Measurements from ENCODE around the gene CDKAL1. TPM values are rescaled to one million over a fixed set of nuclear protein-coding genes. Genes with fewer than 3 reads are reported as not detected.

CDKAL1 gene
- total and polyA plus RNA-seq, 4 donors, result 2.0 to 12.9 (median 6.7) TPM

DNA sequence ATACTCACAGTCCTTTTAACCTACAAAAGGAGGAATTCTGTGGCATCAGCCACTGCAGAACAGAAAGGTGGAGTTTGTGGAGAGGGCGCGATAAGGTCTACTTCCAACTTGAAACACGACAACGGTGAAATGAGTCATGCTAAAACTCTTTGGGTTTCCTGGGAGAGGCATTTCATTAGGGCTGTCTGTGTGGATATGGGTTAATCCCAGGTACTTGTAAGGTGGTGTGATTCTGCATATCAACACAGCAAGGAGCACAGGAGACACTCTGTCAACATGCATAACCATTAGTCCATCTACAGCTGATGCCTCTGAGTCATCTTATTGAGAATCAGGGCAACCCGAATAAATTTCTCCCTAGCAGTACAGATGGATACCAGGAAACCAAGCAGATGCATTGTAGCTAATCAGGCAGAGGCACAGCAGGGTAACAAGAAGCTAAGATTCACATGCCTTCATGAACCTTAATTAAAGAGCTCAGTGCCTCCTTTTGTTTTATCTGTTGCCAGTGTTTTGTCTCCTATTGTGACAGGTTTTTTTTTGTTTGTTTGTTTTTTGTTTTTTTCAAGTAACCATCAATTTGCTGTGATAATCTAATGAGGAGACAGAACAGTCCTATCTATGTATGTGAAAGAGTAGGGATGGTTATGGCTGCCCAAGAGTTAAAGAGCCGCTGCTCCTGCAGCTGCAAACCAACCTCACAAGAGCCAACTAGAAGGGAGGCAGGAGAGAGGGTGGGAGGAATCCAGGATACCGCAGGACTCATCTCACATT, 743.5 kb downstream of the CDKAL1 start:
- no peak for DNase-seq (ENCODE audit: low spot score)

DNA sequence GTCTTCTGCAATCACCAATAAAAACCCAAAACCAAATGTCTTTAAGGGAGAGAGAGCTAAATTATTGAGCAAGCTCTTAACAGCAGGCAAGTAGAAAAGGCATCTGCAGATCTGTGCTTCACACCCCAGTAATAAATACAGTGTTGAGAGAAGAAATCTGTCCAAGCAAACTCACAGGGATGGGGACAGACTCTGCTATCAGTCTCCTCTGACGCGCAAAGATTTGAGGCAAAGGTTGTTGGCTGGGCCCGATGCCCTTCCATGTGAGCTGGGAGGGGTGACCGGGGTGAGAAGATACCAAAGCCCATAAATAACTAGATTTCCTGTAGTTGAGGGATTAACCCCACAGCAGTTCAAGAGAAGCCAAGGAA, 744.1 kb downstream of the CDKAL1 start:
- no peak for DNase-seq (ENCODE audit: low spot score)
- Histone ChIP-seq H3K4me3 (ENCODE audit: low read depth in 1 of 3, low read length in 3 of 3) (no peak overlapping the region), H3K27ac (ENCODE audit: low read depth in 1 of 2, low read length in 2 of 2) (no peak overlapping the region), H3K4me1 (ENCODE audit: control insufficient read depth in 4 of 4, insufficient read depth in 4 of 4, low read length in 3 of 4) (no peaks in the 10 kb centered on the region), H3K36me3 (ENCODE audit: control insufficient read depth in 4 of 4, insufficient read depth in 3 of 4, low read depth in 1 of 4, low read length in 3 of 4) (no peaks in the 10 kb centered on the region), H3K9me3 (ENCODE audit: control insufficient read depth in 4 of 4, low read length in 3 of 4) (peaks cover 0 to 4% (median 0%) of the 10 kb centered on the region in 4 donors), H3K27me3 (ENCODE audit: control insufficient read depth in 4 of 4, insufficient read depth in 4 of 4, low read length in 3 of 4) (no peaks in the 10 kb centered on the region), H3K9ac (ENCODE audit: low read depth in 1 of 2, low read length in 2 of 2) (no peak overlapping the region)
- TF ChIP-seq GABPA (IDR thresholded peaks at IDR 0.05 in 1 of 2, conservative IDR thresholded peaks at IDR 0.05 in 1 of 2), result no peak
- TF ChIP-seq FOXA1 (IDR thresholded peaks at IDR 0.05), result no peak
- WGBS, result 66% methylated on average over 4 of the region's 4 CpGs

More for the DNA sequence above, 743.5 kb downstream of the CDKAL1 start:
- no peaks in the 10 kb centered on the region for H3K4me1 ChIP-seq (ENCODE audit: control insufficient read depth in 4 of 4, insufficient read depth in 4 of 4, low read length in 3 of 4)
- no peak for TF ChIP-seq RXRA (IDR thresholded peaks at IDR 0.05)
- H3K9ac ChIP-seq (ENCODE audit: low read depth in 1 of 2, low read length in 2 of 2), result no peak overlapping the region
- 79% methylated on average over 7 of the region's 7 CpGs for WGBS
- H3K27ac ChIP-seq (ENCODE audit: low read depth in 1 of 2, low read length in 2 of 2), result no peak overlapping the region
- H3K36me3 ChIP-seq (ENCODE audit: control insufficient read depth in 4 of 4, insufficient read depth in 3 of 4, low read depth in 1 of 4, low read length in 3 of 4), result no peaks in the 10 kb centered on the region
- no peak overlapping the region for H3K4me3 ChIP-seq (ENCODE audit: low read depth in 1 of 3, low read length in 3 of 3)
- no peaks in the 10 kb centered on the region for H3K27me3 ChIP-seq (ENCODE audit: control insufficient read depth in 4 of 4, insufficient read depth in 4 of 4, low read length in 3 of 4)
- H3K9me3 ChIP-seq (ENCODE audit: control insufficient read depth in 4 of 4, low read length in 3 of 4), result peaks cover 0 to 4% (median 0%) of the 10 kb centered on the region in 4 donors

DNA sequence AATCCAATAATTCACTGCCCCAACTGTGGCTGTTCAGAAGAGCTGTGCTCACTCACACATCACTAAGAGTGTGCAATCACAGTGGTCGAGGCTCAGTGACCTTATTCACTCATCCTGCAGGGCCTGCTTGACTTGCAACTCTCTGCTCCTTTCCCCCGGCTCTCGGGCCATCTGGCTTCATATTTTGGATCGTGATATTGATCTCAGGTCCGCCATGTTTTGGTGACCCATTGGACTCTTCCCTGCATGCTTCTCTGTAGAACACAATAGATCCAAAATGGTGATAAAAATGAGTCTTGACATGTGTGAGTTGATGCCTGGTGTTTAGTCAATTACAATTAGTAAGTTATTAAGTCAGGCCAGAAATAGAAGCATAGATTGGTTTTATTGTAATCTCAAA, 745.4 kb downstream of the CDKAL1 start:
- Histone ChIP-seq H3K36me3 (ENCODE audit: control insufficient read depth in 4 of 4, insufficient read depth in 3 of 4, low read depth in 1 of 4, low read length in 3 of 4) (no peaks in the 10 kb centered on the region), H3K4me3 (ENCODE audit: low read depth in 1 of 3, low read length in 3 of 3) (no peak overlapping the region), H3K4me1 (ENCODE audit: control insufficient read depth in 4 of 4, insufficient read depth in 4 of 4, low read length in 3 of 4) (no peaks in the 10 kb centered on the region), H3K27me3 (ENCODE audit: control insufficient read depth in 4 of 4, insufficient read depth in 4 of 4, low read length in 3 of 4) (no peaks in the 10 kb centered on the region), H3K27ac (ENCODE audit: low read depth in 1 of 2, low read length in 2 of 2) (no peak overlapping the region), H3K9me3 (ENCODE audit: control insufficient read depth in 4 of 4, low read length in 3 of 4) (no peaks in the 10 kb centered on the region), H3K9ac (ENCODE audit: low read depth in 1 of 2, low read length in 2 of 2) (no peak overlapping the region)
- TF ChIP-seq, protein P1, sequence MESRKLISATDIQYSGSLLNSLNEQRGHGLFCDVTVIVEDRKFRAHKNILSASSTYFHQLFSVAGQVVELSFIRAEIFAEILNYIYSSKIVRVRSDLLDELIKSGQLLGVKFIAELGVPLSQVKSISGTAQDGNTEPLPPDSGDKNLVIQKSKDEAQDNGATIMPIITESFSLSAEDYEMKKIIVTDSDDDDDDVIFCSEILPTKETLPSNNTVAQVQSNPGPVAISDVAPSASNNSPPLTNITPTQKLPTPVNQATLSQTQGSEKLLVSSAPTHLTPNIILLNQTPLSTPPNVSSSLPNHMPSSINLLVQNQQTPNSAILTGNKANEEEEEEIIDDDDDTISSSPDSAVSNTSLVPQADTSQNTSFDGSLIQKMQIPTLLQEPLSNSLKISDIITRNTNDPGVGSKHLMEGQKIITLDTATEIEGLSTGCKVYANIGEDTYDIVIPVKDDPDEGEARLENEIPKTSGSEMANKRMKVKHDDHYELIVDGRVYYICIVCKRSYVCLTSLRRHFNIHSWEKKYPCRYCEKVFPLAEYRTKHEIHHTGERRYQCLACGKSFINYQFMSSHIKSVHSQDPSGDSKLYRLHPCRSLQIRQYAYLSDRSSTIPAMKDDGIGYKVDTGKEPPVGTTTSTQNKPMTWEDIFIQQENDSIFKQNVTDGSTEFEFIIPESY (IDR thresholded peaks at IDR 0.05), result no peak
- no peak for TF ChIP-seq FOXA1 (IDR thresholded peaks at IDR 0.05)
- WGBS, result 90% methylated on average over 5 of the region's 5 CpGs
- no peak for DNase-seq (ENCODE audit: low spot score)

DNA sequence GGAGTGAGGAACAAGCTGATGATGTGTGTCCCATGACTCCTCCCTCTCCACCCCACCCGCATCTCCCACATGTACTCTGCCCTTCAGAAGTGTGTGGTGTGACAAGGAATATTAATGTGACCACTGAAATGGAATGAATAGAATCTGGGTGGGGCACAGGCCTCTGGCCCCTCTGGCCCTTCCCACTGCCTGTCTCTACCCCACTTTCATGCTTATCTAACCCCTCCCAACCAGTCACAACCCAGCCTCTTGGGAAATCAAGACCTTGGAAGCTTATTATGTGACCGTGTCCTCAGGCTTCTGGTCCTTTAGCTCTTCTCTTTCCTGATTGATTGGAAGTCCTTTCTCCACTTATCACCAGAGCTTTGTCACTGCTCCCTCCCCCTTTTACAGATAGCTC, 747.1 kb downstream of the CDKAL1 start:
- DNase-seq (ENCODE audit: low spot score), result no peak

More for the DNA sequence above, 747.1 kb downstream of the CDKAL1 start:
- TF ChIP-seq FOXA2 (IDR thresholded peaks at IDR 0.05) (no peak), FOXA1 (IDR thresholded peaks at IDR 0.05) (no peak), NR2F2 (IDR thresholded peaks at IDR 0.05) (no peak), EGR1 (IDR thresholded peaks at IDR 0.05; ENCODE audit: low read depth in 2 of 2) (no peak), JUND (IDR thresholded peaks at IDR 0.05) (no peak), SP1 (IDR thresholded peaks at IDR 0.05) (no peak), RXRA (IDR thresholded peaks at IDR 0.05) (no peak)
- TF ChIP-seq, protein P1 (IDR thresholded peaks at IDR 0.05), result no peak
- TF ChIP-seq, protein P2, sequence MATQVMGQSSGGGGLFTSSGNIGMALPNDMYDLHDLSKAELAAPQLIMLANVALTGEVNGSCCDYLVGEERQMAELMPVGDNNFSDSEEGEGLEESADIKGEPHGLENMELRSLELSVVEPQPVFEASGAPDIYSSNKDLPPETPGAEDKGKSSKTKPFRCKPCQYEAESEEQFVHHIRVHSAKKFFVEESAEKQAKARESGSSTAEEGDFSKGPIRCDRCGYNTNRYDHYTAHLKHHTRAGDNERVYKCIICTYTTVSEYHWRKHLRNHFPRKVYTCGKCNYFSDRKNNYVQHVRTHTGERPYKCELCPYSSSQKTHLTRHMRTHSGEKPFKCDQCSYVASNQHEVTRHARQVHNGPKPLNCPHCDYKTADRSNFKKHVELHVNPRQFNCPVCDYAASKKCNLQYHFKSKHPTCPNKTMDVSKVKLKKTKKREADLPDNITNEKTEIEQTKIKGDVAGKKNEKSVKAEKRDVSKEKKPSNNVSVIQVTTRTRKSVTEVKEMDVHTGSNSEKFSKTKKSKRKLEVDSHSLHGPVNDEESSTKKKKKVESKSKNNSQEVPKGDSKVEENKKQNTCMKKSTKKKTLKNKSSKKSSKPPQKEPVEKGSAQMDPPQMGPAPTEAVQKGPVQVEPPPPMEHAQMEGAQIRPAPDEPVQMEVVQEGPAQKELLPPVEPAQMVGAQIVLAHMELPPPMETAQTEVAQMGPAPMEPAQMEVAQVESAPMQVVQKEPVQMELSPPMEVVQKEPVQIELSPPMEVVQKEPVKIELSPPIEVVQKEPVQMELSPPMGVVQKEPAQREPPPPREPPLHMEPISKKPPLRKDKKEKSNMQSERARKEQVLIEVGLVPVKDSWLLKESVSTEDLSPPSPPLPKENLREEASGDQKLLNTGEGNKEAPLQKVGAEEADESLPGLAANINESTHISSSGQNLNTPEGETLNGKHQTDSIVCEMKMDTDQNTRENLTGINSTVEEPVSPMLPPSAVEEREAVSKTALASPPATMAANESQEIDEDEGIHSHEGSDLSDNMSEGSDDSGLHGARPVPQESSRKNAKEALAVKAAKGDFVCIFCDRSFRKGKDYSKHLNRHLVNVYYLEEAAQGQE (IDR thresholded peaks at IDR 0.05), result no peak
- TF ChIP-seq, protein P3, sequence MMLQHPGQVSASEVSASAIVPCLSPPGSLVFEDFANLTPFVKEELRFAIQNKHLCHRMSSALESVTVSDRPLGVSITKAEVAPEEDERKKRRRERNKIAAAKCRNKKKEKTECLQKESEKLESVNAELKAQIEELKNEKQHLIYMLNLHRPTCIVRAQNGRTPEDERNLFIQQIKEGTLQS (IDR thresholded peaks at IDR 0.05), result no peak
- TF ChIP-seq, protein P4, sequence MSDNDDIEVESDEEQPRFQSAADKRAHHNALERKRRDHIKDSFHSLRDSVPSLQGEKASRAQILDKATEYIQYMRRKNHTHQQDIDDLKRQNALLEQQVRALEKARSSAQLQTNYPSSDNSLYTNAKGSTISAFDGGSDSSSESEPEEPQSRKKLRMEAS (IDR thresholded peaks at IDR 0.05), result no peak
- Histone ChIP-seq H3K4me3 (ENCODE audit: low read depth in 1 of 3, low read length in 3 of 3) (no peak overlapping the region), H3K9me3 (ENCODE audit: control insufficient read depth in 4 of 4, low read length in 3 of 4) (no peaks in the 10 kb centered on the region), H3K36me3 (ENCODE audit: control insufficient read depth in 4 of 4, insufficient read depth in 3 of 4, low read depth in 1 of 4, low read length in 3 of 4) (no peaks in the 10 kb centered on the region), H3K4me1 (ENCODE audit: control insufficient read depth in 4 of 4, insufficient read depth in 4 of 4, low read length in 3 of 4) (no peaks in the 10 kb centered on the region), H3K27ac (ENCODE audit: low read depth in 1 of 2, low read length in 2 of 2) (no peak overlapping the region), H3K9ac (ENCODE audit: low read depth in 1 of 2, low read length in 2 of 2) (no peak overlapping the region), H3K27me3 (ENCODE audit: control insufficient read depth in 4 of 4, insufficient read depth in 4 of 4, low read length in 3 of 4) (no peaks in the 10 kb centered on the region)
- WGBS, result 80% methylated on average over 2 of the region's 2 CpGs

Data from liver (tissue), 9 donors.